NCI-H524 (cell line): ENCODE data around the gene MAMDC2.
A peak's percentile ranks its signal among the peaks of the same experiment; 100 is the strongest.

Experiments
- DNase-seq, 2 experiments: peaks; one replicate each; lab custom pipeline; 2025; lab: John Stamatoyannopoulos, UW

The MAMDC2 gene

DNA sequence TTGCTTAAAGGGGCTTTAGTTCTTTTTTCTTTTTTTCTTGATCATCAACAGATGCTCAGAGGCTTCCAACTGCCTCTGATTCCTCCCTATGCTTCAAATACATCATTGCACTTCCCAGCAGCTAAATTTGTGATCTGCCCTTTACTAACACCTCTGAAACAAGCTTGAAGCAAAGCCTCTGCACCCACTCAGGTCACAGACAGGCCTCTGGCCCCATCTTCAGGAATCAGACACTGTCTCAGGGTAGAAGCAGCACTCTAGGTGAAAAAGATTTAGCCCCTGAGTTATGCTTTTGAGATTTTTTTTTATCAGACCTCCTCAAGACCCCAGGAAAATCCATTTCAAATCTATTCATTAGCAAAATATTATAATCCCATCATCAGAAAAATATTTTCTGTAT is 91.5 kb downstream of the MAMDC2 start:
- DNase-seq, result peak in 1 of 2 experiments; percentile 6

DNA sequence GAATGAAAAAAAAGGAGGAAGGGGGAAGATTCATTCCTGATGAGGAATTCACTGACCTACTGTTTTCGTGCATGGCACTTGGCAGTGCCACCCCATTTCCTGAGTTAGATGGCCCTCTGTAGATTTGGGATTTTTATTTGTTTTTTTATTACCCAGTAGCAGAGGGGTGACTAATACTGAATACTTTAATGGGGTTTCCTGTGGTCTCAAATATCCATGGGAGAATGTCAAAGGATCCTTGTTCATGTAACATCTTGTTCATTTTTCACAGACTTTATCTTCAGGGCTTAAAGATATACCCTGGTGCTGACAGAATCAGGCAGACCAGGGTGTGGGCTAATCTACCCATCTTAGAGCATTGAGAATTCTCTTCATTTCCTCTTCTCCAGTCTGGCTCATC is 93.0 kb downstream of the MAMDC2 start:
- no peak for DNase-seq

DNA sequence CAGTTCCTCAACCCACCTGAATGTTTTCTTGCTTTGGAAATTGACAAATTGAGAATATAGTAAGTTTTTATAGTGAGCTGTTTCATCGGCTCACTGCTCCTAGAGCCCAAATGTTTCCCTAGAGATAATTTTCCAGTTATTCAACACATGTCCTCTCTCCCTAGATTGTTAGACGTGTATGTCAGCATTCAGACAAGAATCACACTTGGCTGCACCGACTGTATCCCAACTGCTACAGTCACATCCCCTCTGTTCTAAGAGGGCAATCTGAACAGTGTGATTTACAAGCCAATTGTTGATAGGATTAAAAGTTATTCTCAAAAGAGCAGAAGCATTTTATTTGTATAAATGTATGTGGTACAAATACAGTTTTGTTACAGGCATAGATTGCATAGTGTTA is 93.9 kb downstream of the MAMDC2 start:
- DNase-seq, result no peak

DNA sequence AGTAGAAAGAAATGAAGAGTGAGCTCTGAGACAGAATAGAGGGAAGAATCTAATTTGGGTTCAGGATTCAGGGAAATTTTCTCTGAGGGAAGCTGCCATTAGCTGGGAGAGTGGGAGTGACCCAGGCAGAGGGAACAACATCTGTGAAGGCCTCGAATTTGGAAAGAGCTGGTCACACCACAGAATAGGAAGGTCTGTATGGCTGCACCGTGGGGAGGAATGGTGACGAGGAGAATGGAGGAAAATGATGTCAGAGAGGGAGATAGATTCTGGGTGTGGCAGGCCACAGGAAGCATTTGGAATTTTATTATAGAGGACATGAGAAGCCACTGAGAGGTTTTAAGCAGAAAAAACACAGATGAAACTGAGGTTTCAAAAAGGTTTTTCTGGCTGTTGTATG is 98.5 kb downstream of the MAMDC2 start:
- no peak for DNase-seq

DNA sequence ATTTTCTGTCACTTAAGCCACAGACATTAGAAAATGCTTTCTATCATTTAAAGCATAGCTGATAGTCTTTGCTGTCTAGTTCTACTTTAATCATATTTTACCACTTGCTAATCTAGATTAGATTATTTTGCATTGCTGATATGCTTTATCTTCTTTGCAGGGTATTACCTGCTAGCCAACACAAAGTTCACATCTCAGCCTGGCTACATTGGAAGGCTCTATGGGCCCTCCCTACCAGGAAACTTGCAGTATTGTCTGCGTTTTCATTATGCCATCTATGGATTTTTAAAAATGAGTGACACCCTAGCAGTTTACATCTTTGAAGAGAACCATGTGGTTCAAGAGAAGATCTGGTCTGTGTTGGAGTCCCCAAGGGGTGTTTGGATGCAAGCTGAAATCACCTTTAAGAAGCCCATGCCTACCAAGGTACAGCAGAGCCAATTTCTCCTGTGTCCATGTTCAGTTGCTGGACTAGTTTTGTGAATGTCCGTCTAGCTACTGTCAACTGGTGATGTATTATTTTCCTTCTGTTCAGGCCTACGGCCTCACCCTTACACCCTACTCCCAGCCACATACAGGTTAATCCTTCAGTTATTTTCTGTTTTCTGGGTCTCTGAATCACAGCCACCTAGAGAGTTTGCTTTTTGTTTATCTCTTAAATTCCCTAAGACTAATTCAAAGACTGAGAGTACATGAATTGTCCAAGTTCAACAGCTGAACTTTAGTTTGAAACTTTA is 99.9 kb downstream of the MAMDC2 start:
- no peak for DNase-seq

DNA sequence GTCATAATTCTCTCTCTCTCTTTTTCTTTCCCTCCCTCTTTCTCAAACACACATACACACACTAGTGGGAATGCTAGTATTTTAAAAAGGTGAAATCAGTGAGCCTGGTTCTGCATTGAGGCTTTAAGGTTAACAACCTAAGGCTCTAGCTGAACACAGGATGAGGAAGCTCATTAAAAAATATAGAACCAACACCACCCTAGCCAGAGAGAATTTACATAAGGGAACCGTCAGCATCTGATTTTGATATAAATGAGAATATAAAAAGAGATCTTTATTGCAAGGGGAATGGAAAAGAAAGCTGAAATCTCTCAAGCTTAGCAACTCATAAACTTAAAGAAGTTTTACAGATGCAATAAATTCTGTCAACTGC is 100.5 kb downstream of the MAMDC2 start:
- no peak for DNase-seq

DNA sequence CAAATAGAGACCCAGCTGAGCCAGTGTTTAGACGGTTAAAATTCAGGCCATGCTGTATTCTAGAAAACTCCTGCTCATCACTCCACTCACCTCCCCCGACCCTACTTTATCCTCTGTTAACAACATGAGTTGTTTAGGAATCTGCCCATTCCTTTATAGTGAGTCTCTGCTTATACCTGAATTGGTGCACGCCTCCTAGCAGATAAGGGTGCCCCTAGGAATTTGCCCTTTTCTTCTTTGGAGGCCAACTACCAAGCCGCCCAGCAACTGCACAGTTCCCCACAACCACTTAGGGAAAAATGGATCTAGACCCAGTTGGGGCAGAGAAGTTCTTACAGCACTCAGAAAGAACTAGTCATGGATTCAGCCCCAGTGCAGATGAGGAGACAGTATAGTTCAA is 102.3 kb downstream of the MAMDC2 start:
- DNase-seq, result no peak

DNA sequence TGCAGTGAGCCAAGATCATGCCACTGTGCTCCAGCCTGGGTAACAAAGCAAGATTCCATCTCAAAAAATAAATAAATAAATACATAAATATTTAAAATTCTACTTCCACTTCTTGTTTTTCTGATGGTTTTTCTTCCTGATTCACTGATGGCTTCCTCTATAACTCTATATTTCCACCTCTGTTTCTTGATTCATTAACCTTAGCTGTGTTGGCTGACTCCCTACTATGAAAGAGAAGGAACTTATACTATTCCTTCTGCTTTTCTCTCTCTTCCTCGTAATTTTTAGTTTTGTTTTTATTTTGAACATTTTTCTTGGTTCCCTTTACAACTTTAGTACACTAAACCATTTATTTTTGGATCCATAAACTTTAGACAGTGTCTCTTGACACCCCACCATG is 103.5 kb downstream of the MAMDC2 start:
- DNase-seq, result no peak

DNA sequence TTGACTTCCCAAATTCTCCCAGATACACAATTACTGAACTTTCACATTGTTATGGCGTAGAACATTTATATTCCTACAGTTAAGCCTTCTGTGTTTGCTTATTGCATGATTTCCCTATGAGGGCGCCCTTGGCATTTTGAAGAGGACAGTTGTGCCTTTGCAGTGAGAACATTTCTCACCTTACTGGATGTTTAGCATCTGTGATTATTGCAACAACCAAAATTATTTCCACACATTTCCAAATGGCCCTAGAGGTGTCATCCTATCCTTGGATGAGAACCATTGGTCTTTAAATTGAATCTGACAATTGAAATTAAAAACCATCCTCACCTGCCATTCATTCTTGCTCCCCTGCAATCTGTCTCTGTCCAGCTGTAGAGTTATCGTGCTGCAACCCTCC is 104.0 kb downstream of the MAMDC2 start:
- peak in 1 of 2 experiments; percentile 17 for DNase-seq

DNA sequence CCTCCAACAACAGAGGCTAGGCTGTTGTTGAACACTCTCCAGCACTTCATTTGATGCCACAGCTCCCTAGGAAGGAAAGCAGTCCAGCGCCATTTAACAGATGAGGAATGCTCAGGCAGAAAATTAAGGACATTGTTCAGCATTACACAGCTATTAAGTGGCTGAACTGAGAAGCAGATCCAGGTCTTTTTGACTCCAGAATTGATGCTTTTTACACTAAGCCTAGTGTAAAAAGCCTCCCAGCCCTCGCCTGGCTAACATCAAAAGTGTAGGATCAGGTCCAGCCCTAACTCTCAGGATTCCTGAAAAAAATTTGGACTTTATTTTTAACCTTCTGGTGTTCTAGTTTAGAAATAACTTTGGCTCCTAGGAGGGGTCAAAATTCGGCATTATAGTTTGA is 108.7 kb downstream of the MAMDC2 start:
- no peak for DNase-seq

DNA sequence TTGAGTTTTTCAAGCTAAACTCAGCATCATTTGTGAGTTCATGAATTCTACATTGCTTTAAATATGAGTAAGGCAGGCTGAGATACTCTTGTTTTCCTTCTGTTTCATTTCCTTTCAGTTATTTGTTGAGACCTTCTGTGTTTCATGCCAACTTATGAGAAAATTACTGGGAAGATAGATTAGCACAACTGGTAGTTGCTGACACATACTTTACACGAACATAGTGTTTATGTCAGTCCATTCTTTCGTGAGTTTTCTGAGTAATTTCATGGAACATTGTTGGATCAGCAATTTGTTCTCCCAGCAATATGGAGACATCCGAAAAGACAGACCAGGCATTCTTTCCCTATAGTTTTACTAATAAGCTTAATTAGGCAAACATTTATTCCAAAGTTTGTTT is 113.1 kb downstream of the MAMDC2 start:
- DNase-seq, result no peak

DNA sequence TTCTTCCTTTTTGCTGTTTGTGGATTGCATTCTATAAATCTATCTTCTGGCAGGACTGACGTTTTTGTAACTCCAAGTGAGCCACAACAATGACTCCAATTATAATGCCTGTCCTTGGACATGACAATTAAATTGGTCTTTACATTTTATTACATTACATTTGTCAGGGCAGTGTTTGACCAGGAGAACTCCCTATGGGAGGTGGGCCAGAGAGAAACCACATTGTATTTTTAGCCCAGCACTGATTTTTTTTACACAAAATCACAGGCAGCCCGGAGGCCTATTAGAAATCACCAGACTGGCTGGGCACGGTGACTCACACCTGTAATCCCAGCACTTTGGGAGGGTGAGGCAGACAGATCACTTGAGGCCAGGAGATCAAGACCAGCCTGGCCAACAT is 116.0 kb downstream of the MAMDC2 start:
- DNase-seq, result no peak

DNA sequence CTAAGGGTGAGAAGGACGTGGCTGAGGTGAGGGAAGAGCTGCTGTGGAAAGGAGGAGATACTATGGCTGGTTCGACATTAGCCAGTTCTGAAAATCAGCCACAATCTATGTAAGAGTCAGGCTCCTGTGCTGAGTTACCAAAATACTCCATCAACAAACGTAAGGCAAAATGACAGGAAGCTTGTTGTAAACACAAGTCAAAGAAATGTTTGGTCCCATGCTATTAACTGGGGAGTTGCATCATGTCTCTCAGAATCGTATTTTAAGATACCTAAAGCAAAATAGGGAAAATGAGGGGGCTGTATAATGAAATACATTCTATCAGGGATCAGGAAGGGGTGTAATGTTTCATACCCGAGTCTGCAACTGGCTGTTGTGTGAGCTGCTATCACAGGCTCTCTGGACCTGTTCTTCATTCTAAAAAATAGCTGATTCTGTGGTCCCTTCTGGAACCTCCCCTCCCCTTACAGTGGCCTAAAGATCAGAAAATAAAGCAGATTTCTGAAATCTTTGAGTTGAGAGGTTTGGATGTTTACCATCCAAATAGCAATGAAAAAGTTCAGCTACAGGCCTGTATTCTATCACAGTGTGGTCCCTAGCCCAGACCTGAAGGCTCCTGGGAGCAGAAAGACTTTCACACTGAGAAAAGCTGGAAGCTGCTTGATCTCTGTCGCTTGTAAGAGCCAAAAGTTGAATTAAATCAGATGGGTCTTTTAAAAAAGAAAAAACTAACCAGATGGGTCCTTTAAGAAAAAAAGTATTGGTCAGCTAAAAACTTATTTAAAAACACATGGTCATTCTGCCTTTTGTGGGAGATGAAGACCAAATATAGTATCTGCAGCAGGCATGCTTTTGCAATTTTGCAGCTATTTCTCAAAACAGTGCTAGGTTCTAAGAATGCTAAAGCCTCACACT is 117.3 kb downstream of the MAMDC2 start:
- DNase-seq, result no peak

DNA sequence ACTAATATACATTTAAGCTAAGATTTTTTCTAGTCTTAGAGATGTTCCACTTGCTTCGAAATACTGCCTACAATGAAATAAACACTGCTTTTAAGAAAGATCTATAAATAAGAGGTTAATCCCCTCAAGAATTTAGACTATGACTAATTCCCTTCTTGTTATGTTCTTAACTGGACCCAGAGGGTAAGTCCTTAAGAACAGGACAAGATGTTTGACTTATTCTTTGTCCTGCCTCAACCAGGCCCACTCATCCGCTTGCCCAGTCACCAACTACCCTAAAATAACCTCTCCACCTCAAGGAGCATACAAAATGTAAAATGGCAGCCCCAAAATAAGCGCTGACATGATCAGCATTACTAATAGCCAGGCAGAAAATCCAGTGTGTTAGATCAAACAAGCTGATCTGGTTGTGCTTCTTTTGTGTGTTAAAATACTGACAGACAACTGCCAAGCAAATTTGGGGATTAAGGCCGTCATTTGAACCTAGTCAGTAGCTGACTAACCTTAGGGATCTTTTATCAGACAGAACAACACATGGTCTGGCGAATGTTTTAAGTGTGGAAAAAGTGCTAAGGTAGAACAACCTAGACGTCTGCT is 121.5 kb downstream of the MAMDC2 start:
- DNase-seq, result peak in 1 of 2 experiments; percentile 6

DNA sequence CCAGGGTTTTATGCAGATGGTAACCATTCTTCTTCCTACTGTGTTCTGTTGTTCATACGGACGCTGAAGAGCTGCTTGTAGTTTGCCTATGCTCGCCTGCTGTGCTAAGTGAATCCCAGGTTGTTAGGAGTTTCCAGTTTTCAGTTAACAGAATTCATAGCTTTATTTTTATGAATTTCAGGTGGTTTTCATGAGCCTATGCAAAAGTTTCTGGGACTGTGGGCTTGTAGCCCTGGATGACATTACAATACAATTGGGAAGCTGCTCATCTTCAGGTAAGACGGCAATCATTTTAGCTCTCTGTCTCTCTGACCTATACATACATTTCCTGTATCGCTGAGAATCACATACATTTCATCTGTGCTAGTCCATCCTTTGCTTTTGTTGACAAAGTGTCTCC is 124.9 kb downstream of the MAMDC2 start:
- DNase-seq, result no peak

DNA sequence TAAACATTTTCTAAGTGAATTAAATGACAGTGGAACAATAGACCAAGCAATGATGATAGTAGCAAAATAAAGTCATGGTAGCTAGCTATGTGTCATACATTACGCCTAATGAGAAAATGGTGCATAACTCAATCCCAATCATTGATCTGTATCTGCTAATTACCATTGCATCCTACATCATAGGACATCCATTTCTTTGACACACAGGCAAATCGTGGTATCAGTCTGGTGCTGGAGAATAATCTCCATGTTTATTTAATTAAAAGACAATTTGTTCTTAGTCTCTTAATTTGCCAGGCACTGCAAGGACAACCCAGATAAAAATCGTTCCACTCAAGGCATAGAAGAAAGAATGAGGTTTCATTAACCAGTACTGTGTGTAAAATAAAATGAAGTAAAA is 125.6 kb downstream of the MAMDC2 start:
- no peak for DNase-seq

DNA sequence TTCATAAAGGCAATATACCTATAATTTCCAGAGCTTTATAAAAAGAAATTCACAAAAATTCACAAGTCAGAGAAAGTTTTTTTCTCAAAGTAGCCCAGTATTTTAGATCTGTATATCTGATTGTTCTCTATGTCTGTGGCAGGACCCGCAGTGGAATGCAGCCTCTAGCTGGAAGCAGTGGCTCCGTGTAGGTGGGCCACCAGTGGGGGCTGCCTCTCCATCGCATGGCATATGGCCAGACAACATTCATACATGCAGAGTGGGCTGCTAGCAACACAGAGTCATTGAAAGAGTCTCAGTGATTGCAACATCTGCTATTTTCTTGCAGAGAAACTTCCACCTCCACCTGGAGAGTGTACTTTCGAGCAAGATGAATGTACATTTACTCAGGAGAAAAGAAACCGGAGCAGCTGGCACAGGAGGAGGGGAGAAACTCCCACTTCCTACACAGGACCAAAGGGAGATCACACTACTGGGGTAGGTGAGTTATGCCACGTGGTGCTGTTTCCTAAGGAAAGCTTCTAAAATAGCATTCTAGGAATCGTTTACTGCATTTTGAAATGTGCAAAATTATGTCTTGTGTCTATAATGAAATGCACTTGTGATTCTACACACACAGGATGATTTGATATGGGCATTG is 126.6 kb downstream of the MAMDC2 start:
- DNase-seq, result peak; percentile 27 to 70

DNA sequence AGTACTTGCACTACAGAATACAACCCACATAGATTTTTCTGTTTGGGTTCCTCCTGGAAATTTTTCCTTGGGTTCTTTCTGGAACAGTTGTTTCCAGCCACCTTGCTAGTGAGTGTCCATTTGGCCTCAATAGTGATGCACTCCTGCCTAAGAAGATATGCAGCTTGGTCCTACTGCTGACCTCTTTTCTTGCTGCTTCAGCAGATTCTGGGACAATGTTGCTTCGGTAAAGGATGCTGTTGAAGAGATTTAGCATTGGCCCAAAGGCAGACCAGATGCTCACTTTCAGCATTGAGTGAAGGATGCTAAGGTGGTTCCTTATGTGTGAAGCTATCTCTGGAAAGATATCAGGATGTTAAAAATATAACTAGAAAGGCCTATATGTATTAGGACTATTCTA is 128.9 kb downstream of the MAMDC2 start:
- no peak for DNase-seq

DNA sequence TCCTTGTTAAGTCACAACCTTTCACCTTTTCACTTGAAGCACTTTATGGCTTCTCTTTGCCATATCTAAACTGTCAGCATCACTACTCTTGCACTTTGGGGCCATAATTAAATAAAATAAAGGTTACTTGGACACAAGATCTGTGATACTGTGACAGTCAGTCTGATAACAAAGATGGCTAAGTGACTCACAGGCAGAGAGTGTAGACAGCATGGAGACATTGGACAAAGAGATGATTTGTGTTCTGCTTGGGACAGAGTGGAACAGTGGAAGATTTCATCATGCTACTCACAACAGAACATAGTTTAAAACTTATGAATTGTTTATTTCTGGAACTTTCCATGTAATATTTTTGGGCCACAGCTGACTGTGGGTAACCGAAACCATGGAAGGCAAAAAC is 133.5 kb downstream of the MAMDC2 start:
- no peak for DNase-seq

DNA sequence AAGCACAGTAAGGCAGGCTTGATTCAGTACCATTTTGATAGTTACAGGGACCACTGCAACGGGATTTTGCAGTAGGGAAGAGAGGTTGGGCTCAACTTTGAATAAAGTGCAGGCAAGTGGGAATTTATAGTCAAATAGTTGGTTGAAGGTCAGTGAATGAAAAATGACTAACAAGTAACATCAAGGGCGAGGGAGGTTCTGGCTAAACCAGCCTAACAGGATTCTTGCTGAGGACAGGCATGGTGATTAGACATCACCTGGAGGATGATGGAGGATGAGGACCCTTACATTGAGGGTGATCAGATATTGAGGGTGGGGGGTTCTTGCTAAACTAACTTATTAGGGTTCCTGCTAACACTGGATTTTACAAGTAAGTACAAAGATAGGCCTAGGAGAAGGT is 149.1 kb downstream of the MAMDC2 start:
- DNase-seq, result no peak

DNA sequence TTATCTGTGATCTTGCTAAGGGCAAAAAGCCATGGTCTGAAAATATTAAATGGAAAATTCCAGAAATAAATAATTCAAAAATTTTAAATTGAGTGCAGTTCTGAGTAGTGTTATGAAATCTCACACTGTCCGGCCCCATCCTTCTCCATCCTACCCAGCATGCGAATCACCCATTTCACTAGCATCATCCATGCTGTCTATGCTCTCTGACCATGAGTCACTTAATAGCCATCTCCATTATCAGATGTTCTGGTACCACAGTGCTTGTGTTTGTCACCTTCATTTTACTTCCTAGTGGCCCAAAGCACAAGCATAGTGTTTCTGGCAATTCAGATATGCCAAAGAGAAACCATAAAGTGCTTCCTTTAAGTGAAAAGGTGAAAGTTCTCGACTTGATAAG is 151.8 kb downstream of the MAMDC2 start:
- no peak for DNase-seq

DNA sequence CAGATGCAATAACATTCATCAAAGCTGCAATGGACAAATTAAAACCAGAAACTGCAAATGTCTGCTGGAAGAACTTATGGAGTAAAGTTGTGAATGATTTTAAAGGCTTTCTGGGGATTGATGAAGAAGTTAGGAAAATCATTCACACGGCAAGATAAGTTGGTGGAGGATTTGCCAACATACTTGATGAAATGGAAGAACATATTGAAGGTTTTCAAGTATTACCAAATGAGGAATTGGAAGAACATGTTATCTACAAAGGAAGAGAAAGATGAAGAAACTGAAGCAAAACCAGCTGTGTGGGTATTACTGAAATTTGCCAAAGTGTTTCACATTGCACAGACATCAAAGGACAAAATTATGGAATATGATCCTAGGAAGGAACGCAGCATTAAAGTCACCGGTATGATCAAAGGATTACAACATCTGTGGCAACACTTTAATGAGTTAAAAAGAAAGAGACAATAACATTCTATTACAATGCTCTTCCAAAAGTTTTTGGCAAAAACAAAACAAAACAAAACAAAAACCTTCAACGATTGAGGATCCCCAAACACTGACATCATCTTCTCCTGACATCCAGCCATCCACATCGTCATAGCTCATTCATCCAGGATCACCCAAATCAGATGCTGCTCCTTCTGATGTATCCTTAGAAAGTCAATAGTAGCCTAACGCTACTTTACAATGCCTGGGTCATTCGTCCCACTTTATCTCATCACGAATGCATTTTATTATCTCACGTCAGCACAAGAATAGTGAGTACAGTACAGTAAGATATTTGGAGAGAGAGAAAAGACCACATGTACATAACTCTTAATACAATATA is 153.8 kb downstream of the MAMDC2 start:
- no peak for DNase-seq
